PC-9 (cell line): ENCODE measurements around the gene LCE3E. TPM values are rescaled to one million over a fixed set of nuclear protein-coding genes. Genes with fewer than 3 reads are reported as not detected.

Experiments used
- BruUV-seq: library from RNA; stranded (reverse); fragments of 400-500 nt; replicated peaks from 2 replicates; lab custom pipeline; 2021; lab: Mats Ljungman, UMichigan
- CTCF ChIA-PET: fragments of 300-600 bp; sonication (Branson Sonifier 250); formaldehyde crosslinking; loops from one replicate; lab custom pipeline; 2022; ENCODE audit warnings: antibody characterized with exemption; lab: Charles Lee
- POLR2A ChIA-PET: fragments of 300-600 bp; sonication (Branson Sonifier 250); formaldehyde crosslinking; loops from one replicate; lab custom pipeline; 2022; ENCODE audit warnings: antibody characterized with exemption; ENCODE audit not compliant: unreplicated experiment; lab: Charles Lee
- DNase-seq, 2 experiments: peaks; one replicate each; pipeline versions ENCODE4 v3.0.0 to v3.0.0-alpha.2; 2015 to 2022; ENCODE audit warnings: mixed read lengths in 1 of 2
- H2AFZ ChIP-seq: fragments of 200-600 bp; sonication (generic); 2 replicates; pipeline ENCODE4 v1.8.1; 2017; ENCODE audit warnings: antibody characterized with exemption
- H3F3A ChIP-seq: fragments of 200-600 bp; sonication (generic); 2 replicates; pipeline ENCODE4 v1.8.1; 2017; ENCODE audit warnings: antibody characterized with exemption, mild to moderate bottlenecking, low read depth; ENCODE audit not compliant: insufficient read depth
- H3K27ac ChIP-seq: fragments of 200-600 bp; sonication (generic); 2 replicates; pipeline ENCODE4 v1.6.1; 2016; ENCODE audit warnings: mixed run types
- H3K27me3 ChIP-seq: fragments of 200-600 bp; sonication (generic); 2 replicates; pipeline ENCODE4 v1.6.1; 2016; ENCODE audit warnings: low read depth, mixed run types; ENCODE audit not compliant: insufficient read depth
- H3K36me3 ChIP-seq: fragments of 200-600 bp; sonication (generic); 2 replicates; pipeline ENCODE4 v1.6.1; 2016; ENCODE audit warnings: low read depth, mixed run types
- H3K4me1 ChIP-seq: fragments of 200-600 bp; sonication (generic); replicated peaks from 2 replicates; pipeline ENCODE4 v1.6.1; 2016; ENCODE audit warnings: mixed run types; ENCODE audit not compliant: insufficient read depth
- H3K4me2 ChIP-seq: fragments of 200-600 bp; sonication (generic); 2 replicates; pipeline ENCODE4 v1.6.1; 2017; ENCODE audit warnings: mixed run types
- H3K4me3 ChIP-seq: fragments of 200-600 bp; sonication (generic); 2 replicates; pipeline ENCODE4 v1.6.1; 2016; ENCODE audit warnings: mixed run types
- H3K79me2 ChIP-seq: fragments of 200-600 bp; sonication (generic); 2 replicates; pipeline ENCODE4 v1.6.1; 2017; ENCODE audit warnings: low read depth, mixed run types
- H3K9me2 ChIP-seq: fragments of 200-600 bp; sonication (generic); 2 replicates; pipeline ENCODE4 v1.8.1; 2017; ENCODE audit warnings: mild to moderate bottlenecking; ENCODE audit not compliant: insufficient read depth
- H3K9me3 ChIP-seq: fragments of 200-600 bp; sonication (generic); 2 replicates; pipeline ENCODE4 v1.8.1; 2016; ENCODE audit warnings: low read depth; ENCODE audit not compliant: insufficient read depth
- H4K20me1 ChIP-seq: fragments of 200-600 bp; sonication (generic); 2 replicates; pipeline ENCODE4 v1.8.1; 2017; ENCODE audit not compliant: insufficient read depth
- CTCF ChIP-seq: fragments of 200-600 bp; sonication (generic); conservative IDR thresholded peaks from 2 replicates; pipeline ENCODE4 v1.6.1; 2017; ENCODE audit warnings: mixed run types, antibody characterized with exemption, mild to moderate bottlenecking, moderate library complexity
- EZH2 ChIP-seq: fragments of 200-600 bp; sonication (generic); IDR thresholded peaks from 2 replicates; pipeline ENCODE4 v1.8.0; 2017; ENCODE audit warnings: antibody characterized with exemption, low read depth
- intact Hi-C: fragments of 100-400 bp; cut with micrococcal nuclease; formaldehyde crosslinking; loops from one replicate; pipeline ENCODE4 v1.10.0; 2022; ENCODE audit not compliant: unreplicated experiment
- total RNA-seq: library from RNA; stranded (reverse); gene quantifications from 2 replicates; pipeline ENCODE4 v1.2.3, GENCODE V29; 2021

The LCE3E gene
- total RNA-seq, 1 experiment from 2014 or later, result not detected

- no peak overlapping the region for H3K4me2 ChIP-seq
- no peak overlapping the region for H2AFZ ChIP-seq
- H4K20me1 ChIP-seq, result no peaks in the 10 kb centered on the region; the same call in 1 of the 2 replicates
- intact Hi-C loops, result no loop called here
- H3K79me2 ChIP-seq, result no peaks in the 10 kb centered on the region
- H3K9me2 ChIP-seq, result no peaks in the 10 kb centered on the region
- H3K4me1 ChIP-seq, result peaks cover 9% of the 10 kb centered on the region
- ChIA-PET POLR2A (no interaction called here), CTCF (no interaction called here)
- TF ChIP-seq CTCF, result no peak
- TF ChIP-seq EZH2, result no peak
- H3K4me3 ChIP-seq, result no peak overlapping the region
- H3K36me3 ChIP-seq, result no peaks in the 10 kb centered on the region
- 0 out of 2 replicates have a peak, but pooled peaks cover 3% of the 10 kb centered on the region for H3F3A ChIP-seq
- DNase-seq, result no peak
- BruUV-seq, result no TSS peak
- H3K9me3 ChIP-seq, result no peaks in the 10 kb centered on the region; the same call in 1 of the 2 replicates
- no peaks in the 10 kb centered on the region; the same call in 1 of the 2 replicates for H3K27me3 ChIP-seq
- H3K27ac ChIP-seq, result no peak overlapping the region
These were observed 46.0 kb downstream of the LCE3E start for GRCh38 chr1:152520561-152521090.

- Histone ChIP-seq H2AFZ (no peak overlapping the region), H3K9me2 (no peaks in the 10 kb centered on the region), H4K20me1 (no peaks in the 10 kb centered on the region; the same call in 1 of the 2 replicates), H3F3A (0 out of 2 replicates have a peak, but pooled peaks cover 3% of the 10 kb centered on the region), H3K4me1 (peaks cover 9% of the 10 kb centered on the region), H3K27me3 (no peaks in the 10 kb centered on the region; the same call in 1 of the 2 replicates), H3K79me2 (no peaks in the 10 kb centered on the region), H3K4me3 (no peak overlapping the region), H3K4me2 (no peak overlapping the region), H3K9me3 (no peaks in the 10 kb centered on the region; the same call in 1 of the 2 replicates), H3K36me3 (no peaks in the 10 kb centered on the region), H3K27ac (no peak overlapping the region)
- no peak for TF ChIP-seq EZH2
- no TSS peak for BruUV-seq
- POLR2A ChIA-PET, result no interaction called here
- intact Hi-C loops, result no loop called here
- DNase-seq, result no peak
- CTCF ChIA-PET, result no interaction called here
These were observed 46.7 kb downstream of the LCE3E start for GRCh38 chr1:152519851-152520250.

GRCh38 chr1:152517237-152517811 lies 49.3 kb downstream of the LCE3E start:
- no peaks in the 10 kb centered on the region; the same call in 1 of the 2 replicates for H3K27me3 ChIP-seq
- intact Hi-C loops, result no loop called here
- BruUV-seq, result no TSS peak
- H3K9me2 ChIP-seq, result no peaks in the 10 kb centered on the region
- peak overlapping the region; percentile 33; the same call in 1 of the 2 replicates for H3K4me2 ChIP-seq
- no peaks in the 10 kb centered on the region for H3K36me3 ChIP-seq
- POLR2A ChIA-PET, result no interaction called here
- no peaks in the 10 kb centered on the region for H3K79me2 ChIP-seq
- peaks cover 13% of the 10 kb centered on the region for H3K4me1 ChIP-seq
- TF ChIP-seq CTCF (no peak), EZH2 (no peak)
- peak overlapping the region; percentile 70 for H3K27ac ChIP-seq
- no peaks in the 10 kb centered on the region; the same call in 1 of the 2 replicates for H4K20me1 ChIP-seq
- CTCF ChIA-PET, result no interaction called here
- no peaks in the 10 kb centered on the region for H3K9me3 ChIP-seq
- H3F3A ChIP-seq, result 0 out of 2 replicates have a peak, but pooled peaks cover 3% of the 10 kb centered on the region
- H2AFZ ChIP-seq, result no peak overlapping the region
- no peak for DNase-seq
- no peak overlapping the region for H3K4me3 ChIP-seq
